Activated B cell treated with CpG ODN at 0.5 μM for 24 hours (primary cell): ENCODE measurements around the gene OSBPL8. TPM values are rescaled to one million over a fixed set of nuclear protein-coding genes. Genes with fewer than 3 reads are reported as not detected.

Experiments
- ATAC-seq: fragments of 200-7000 bp; cut with Tn5 transposase; one replicate; pipeline ENCODE4 v1.10.0; 2021; ENCODE audit warnings: low read depth, mild to moderate bottlenecking, moderate library complexity
- CTCF ChIA-PET: fragments of 350-600 bp; sonication (Branson Sonifier 250); formaldehyde crosslinking; loops from one replicate; lab custom pipeline; 2021; ENCODE audit warnings: antibody characterized with exemption; lab: Charles Lee
- POLR2A ChIA-PET: fragments of 350-600 bp; sonication (Branson Sonifier 250); formaldehyde crosslinking; loops from one replicate; lab custom pipeline; 2021; ENCODE audit warnings: antibody characterized with exemption; lab: Charles Lee
- DNase-seq: peaks from one replicate; pipeline ENCODE4 v3.0.0; 2022
- H3K27ac Mint-ChIP-seq: one replicate; pipeline ENCODE4 v1.8.0; 2020; ENCODE audit warnings: mixed read lengths
- H3K27me3 Mint-ChIP-seq: one replicate; pipeline ENCODE4 v1.8.0; 2021; ENCODE audit warnings: mixed read lengths
- H3K36me3 Mint-ChIP-seq: one replicate; pipeline ENCODE4 v1.8.0; 2021; ENCODE audit warnings: low read depth, mixed read lengths
- H3K4me1 Mint-ChIP-seq: one replicate; pipeline ENCODE4 v1.8.0; 2021; ENCODE audit warnings: mixed read lengths
- H3K4me3 Mint-ChIP-seq: one replicate; pipeline ENCODE4 v1.8.0; 2020; ENCODE audit warnings: mild to moderate bottlenecking, mixed read lengths
- H3K9me3 Mint-ChIP-seq: one replicate; pipeline ENCODE4 v1.8.0; 2020; ENCODE audit warnings: mixed read lengths
- intact Hi-C: fragments of 100-400 bp; cut with micrococcal nuclease; formaldehyde crosslinking; loops from one replicate; pipeline ENCODE4 v1.15.1; 2024
- total RNA-seq: library from RNA; stranded (reverse); gene quantifications from 2 replicates; pipeline ENCODE4 v1.2.3, GENCODE V29; 2022
- TF ChIP-seq, protein P1 (sequence below): fragments of 200-600 bp; IDR thresholded peaks from one replicate; pipeline ENCODE4 v1.8.0; 2022; ENCODE audit warnings: antibody characterized with exemption, mild to moderate bottlenecking

OSBPL8 gene
- total RNA-seq, 1 donor from 2014 or later = 79.6 TPM

DNA sequence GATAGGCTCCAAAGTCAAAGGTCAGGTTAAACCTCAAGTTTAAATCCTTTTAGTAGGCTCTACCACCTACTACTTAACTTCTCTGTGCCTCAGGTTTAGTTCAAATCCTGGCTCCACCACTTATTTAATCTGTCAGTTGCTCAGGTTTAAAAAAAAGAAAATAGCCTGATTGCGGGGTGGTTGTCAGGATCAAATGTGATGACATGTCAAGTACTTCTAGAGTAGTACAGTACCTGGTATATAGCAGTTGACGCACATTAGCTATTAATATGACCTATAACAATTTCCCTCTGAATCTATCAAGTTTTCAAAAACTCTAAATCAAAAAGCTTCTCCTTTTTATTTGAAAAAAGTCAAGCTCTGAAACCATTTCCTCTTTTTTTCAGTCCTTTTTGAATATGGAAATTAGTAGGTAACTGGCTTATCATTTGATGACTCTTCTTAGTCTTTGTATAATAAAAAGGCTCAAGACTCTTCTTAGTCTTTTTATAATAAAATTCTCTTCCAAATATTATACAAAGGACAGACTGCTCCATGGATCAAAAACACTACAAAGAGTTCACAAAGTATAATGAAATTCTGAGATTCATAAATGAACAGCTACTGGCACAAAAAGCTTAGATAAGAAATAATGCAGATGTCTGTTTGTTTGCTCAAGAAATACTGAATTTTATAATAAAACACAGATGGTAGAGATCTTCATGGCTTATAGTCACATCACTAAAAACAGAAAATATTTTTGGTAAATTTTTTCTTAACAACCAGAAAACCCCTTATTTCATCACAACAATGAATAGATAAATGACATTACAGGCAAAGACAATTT lies 5.0 kb downstream of the OSBPL8 start:
- no peak for DNase-seq
- POLR2A ChIA-PET = interaction anchor here (0.6 to 1.5 kb wide), 5 partner anchors 28 to 1086 kb away, joined by 3 to 9 read pairs (median 7); no protein-coding TSS in a partner anchor

DNA sequence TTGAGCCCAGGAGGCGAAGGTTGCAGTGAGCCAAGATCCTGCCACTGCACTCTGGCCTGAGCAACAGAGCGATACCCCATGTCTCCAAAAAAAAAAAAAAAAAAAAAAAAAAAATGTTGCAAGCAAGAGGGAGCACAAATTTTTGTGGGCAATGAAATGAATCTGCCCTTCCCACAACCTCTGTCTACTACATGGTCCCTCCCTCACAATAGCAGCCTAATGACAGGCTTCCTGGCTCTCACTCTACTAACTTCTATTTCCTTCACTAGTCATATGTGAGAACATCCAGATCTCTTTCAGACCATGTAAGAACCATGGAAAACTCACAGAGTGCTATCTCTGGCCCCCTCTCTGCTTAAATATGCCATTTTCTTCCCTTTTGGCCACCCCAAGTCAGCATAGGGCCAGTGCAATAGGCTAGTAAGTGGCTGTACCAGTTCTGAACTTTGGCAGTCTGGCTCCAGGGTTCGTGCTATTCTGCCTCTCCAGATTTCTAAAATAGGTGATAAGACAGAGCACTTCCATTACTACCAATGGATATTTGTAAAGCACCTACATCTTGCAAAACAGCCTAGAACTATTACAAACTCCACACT lies 7.1 kb downstream of the OSBPL8 start:
- H3K36me3 Mint-ChIP-seq = peaks cover 7% of the 10 kb centered on the region
- CTCF ChIA-PET = no interaction called here
- DNase-seq (no peak), ATAC-seq (peak; percentile 15)
- intact Hi-C loops = loop anchor here (10.0 kb wide), 3 partner anchors 398 to 908 kb away; partner anchors contain the start of gene E2F7
- H3K9me3 Mint-ChIP-seq = no peaks in the 10 kb centered on the region
- peaks cover 95% of the 10 kb centered on the region for H3K4me1 Mint-ChIP-seq
- POLR2A ChIA-PET = interaction anchor here (0.7 kb wide), 1 partner anchor 9 kb away, joined by 6 read pairs; no protein-coding TSS in a partner anchor
- H3K4me3 Mint-ChIP-seq = no peak overlapping the region
- peak overlapping the region; percentile 26 for H3K27ac Mint-ChIP-seq
- no peaks in the 10 kb centered on the region for H3K27me3 Mint-ChIP-seq
- TF ChIP-seq, protein P1, sequence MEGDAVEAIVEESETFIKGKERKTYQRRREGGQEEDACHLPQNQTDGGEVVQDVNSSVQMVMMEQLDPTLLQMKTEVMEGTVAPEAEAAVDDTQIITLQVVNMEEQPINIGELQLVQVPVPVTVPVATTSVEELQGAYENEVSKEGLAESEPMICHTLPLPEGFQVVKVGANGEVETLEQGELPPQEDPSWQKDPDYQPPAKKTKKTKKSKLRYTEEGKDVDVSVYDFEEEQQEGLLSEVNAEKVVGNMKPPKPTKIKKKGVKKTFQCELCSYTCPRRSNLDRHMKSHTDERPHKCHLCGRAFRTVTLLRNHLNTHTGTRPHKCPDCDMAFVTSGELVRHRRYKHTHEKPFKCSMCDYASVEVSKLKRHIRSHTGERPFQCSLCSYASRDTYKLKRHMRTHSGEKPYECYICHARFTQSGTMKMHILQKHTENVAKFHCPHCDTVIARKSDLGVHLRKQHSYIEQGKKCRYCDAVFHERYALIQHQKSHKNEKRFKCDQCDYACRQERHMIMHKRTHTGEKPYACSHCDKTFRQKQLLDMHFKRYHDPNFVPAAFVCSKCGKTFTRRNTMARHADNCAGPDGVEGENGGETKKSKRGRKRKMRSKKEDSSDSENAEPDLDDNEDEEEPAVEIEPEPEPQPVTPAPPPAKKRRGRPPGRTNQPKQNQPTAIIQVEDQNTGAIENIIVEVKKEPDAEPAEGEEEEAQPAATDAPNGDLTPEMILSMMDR = no peak

More for the DNA sequence above, 5.0 kb downstream of the OSBPL8 start:
- H3K27ac Mint-ChIP-seq = peak overlapping the region; percentile 74
- peak; percentile 4 for ATAC-seq
- H3K4me1 Mint-ChIP-seq = peaks cover 84% of the 10 kb centered on the region
- intact Hi-C loops = loop anchor here (1.0 to 10.0 kb wide), 7 partner anchors 14 to 1072 kb away; partner anchors contain the start of genes E2F7 and GLIPR1
- TF ChIP-seq, protein P1 = no peak
- CTCF ChIA-PET = interaction anchor here (0.6 to 2.2 kb wide), 5 partner anchors 32 to 1164 kb away, joined by 3 to 7 read pairs (median 3); partner anchors contain the start of genes GLIPR1 and GLIPR1L2
- H3K4me3 Mint-ChIP-seq = peak overlapping the region; percentile 45
- H3K36me3 Mint-ChIP-seq = peaks cover 7% of the 10 kb centered on the region
- no peaks in the 10 kb centered on the region for H3K9me3 Mint-ChIP-seq
- no peaks in the 10 kb centered on the region for H3K27me3 Mint-ChIP-seq

DNA sequence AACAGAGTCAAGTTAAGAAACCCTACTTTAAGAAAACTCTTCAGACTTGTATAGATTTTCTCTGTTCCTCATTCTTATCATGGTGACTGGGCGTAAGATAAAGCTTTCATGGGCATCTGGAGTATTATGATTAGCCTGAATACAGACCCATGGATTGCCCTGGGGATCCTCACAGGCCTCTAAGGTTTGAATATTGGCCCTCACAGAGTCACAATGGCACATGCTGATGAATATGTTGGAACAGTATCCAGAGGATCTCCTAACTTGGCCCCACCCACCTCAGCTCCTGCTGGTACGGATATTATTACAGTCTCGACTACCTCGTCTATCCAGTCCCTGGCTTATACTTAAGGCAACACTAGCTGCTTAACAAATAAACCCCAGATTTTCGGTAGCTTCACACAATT lies 8.1 kb downstream of the OSBPL8 start:
- Mint-ChIP-seq H3K9me3 (no peaks in the 10 kb centered on the region), H3K4me1 (peaks cover 92% of the 10 kb centered on the region), H3K27ac (peak overlapping the region; percentile 38), H3K27me3 (no peaks in the 10 kb centered on the region), H3K4me3 (peak overlapping the region; percentile 37), H3K36me3 (peaks cover 7% of the 10 kb centered on the region)
- ChIA-PET POLR2A (interaction anchor here (0.8 to 1.4 kb wide), 3 partner anchors 8 to 212 kb away, joined by 3 to 8 read pairs (median 4); partner anchors contain the start of genes OSBPL8 and ZDHHC17), CTCF (interaction anchor here (0.9 kb wide), 1 partner anchor 144 kb away, joined by 3 read pairs; no protein-coding TSS in a partner anchor)
- intact Hi-C loops = loop anchor here (1.0 to 10.0 kb wide), 4 partner anchors 8 to 907 kb away; partner anchors contain the start of gene E2F7
- ATAC-seq = peak; percentile 61
- DNase-seq = no peak
- TF ChIP-seq, protein P1 = no peak

DNA sequence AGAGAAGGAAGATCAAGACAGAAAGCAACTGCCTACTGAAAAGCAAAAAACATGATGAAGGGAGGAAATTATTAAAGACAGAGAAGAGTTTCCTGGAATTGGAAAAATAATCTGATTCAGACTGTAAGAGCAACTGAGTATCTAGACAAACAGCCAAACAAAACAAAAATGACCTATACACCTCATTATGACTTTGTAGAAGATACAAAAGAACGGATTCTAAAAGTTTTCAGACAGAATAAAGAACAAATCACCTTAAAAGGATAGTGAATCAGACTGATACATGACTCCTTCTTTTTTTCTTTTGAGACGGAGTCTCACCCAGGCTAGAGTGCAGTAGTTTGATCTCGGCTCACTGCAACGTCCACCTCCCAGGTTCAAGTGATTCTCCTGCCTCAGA lies 10.4 kb downstream of the OSBPL8 start:
- peaks cover 76% of the 10 kb centered on the region for H3K4me1 Mint-ChIP-seq
- intact Hi-C loops = no loop called here
- TF ChIP-seq, protein P1 = no peak
- H3K27ac Mint-ChIP-seq = peak overlapping the region; percentile 12
- no peaks in the 10 kb centered on the region for H3K9me3 Mint-ChIP-seq
- CTCF ChIA-PET = no interaction called here
- no peak for ATAC-seq
- peaks cover 7% of the 10 kb centered on the region for H3K36me3 Mint-ChIP-seq
- H3K27me3 Mint-ChIP-seq = no peaks in the 10 kb centered on the region
- DNase-seq = no peak
- H3K4me3 Mint-ChIP-seq = no peak overlapping the region
- POLR2A ChIA-PET = no interaction called here
